Breast epithelium (tissue), 3 donors: Measurements from ENCODE around the gene TTBK1.

Experiments
- POLR2A ChIP-seq: fragments of 450-650 bp; IDR thresholded peaks from one replicate; pipeline ENCODE4 v1.6.1; 2016; ENCODE audit warnings: antibody characterized with exemption, mild to moderate bottlenecking, moderate library complexity
- POLR2AphosphoS5 ChIP-seq, 3 donors: sonication (generic); formaldehyde crosslinking; IDR thresholded peaks; one replicate each; pipeline ENCODE4 v1.6.1; 2017; ENCODE audit warnings: antibody characterized with exemption in 3 of 3
- TF ChIP-seq, protein P1 (sequence below), 3 donors: fragments of 450-650 bp; IDR thresholded peaks; one replicate each; pipeline ENCODE4 v1.5.1; 2016 to 2017; ENCODE audit warnings: antibody characterized with exemption in 3 of 3, mild to moderate bottlenecking in 3 of 3, moderate library complexity in 3 of 3

- TF ChIP-seq, protein P1, sequence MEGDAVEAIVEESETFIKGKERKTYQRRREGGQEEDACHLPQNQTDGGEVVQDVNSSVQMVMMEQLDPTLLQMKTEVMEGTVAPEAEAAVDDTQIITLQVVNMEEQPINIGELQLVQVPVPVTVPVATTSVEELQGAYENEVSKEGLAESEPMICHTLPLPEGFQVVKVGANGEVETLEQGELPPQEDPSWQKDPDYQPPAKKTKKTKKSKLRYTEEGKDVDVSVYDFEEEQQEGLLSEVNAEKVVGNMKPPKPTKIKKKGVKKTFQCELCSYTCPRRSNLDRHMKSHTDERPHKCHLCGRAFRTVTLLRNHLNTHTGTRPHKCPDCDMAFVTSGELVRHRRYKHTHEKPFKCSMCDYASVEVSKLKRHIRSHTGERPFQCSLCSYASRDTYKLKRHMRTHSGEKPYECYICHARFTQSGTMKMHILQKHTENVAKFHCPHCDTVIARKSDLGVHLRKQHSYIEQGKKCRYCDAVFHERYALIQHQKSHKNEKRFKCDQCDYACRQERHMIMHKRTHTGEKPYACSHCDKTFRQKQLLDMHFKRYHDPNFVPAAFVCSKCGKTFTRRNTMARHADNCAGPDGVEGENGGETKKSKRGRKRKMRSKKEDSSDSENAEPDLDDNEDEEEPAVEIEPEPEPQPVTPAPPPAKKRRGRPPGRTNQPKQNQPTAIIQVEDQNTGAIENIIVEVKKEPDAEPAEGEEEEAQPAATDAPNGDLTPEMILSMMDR (IDR thresholded peaks at IDR 0.05): no peak
- TF ChIP-seq POLR2A (no peak), POLR2AphosphoS5 (IDR thresholded peaks at IDR 0.05) (no peak)
These were observed 54.6 kb downstream of the TTBK1 start, which contains the start of gene SLC22A7 for GRCh38 chr6:43297644-43298564.
